K562 (cell line): ENCODE results near the gene ECSIT. TPM values are rescaled to one million over a fixed set of nuclear protein-coding genes. Genes with fewer than 3 reads are reported as not detected.

Experiments
- ATF1 ChIP-seq, 2 experiments: fragments of 450-650 bp in 1 of 2; IDR thresholded peaks; 2 replicates each; pipeline ENCODE4 v1.6.1; 2016; ENCODE audit warnings: missing compliant biosample characterization in 1 of 2, missing genetic modification characterization in 1 of 2
- CC2D1A ChIP-seq: fragments of 450-650 bp; IDR thresholded peaks from 2 replicates; pipeline ENCODE4 v1.6.1; 2017; ENCODE audit warnings: mild to moderate bottlenecking
- FOXM1 ChIP-seq, 2 experiments: fragments of 450-650 bp in 1 of 2; sonication (generic) in 1 of 2; formaldehyde crosslinking in 1 of 2; IDR thresholded peaks; 2 replicates each; pipeline versions ENCODE4 v1.6.1 to v1.9.0; 2017 to 2022; ENCODE audit warnings: low read depth in 2 of 2, mild to moderate bottlenecking in 2 of 2, missing genetic modification reagents in 1 of 2, moderate library complexity in 1 of 2
- GATA2 ChIP-seq: sonication (generic); formaldehyde crosslinking; IDR thresholded peaks from 2 replicates; pipeline ENCODE4 v1.4.0; 2020; ENCODE audit warnings: mild to moderate bottlenecking, missing genetic modification reagents
- GMEB1 ChIP-seq: fragments of 250-450 bp; sonication (Bioruptor Pico); IDR thresholded peaks from 2 replicates; pipeline ENCODE4 v1.4.0; 2020; ENCODE audit warnings: mild to moderate bottlenecking
- HDGF ChIP-seq: fragments of 450-650 bp; IDR thresholded peaks from 2 replicates; pipeline ENCODE4 v1.6.1; 2016
- HNRNPH1 ChIP-seq: fragments of 200-400 bp; formaldehyde crosslinking; optimal IDR thresholded peaks from 2 replicates; pipeline ENCODE3; 2017; ENCODE audit warnings: low read depth, mild to moderate bottlenecking, low read length, moderate library complexity
- HNRNPK ChIP-seq: fragments of 200-400 bp; formaldehyde crosslinking; IDR thresholded peaks from one replicate; pipeline ENCODE4 v1.6.1; 2018; ENCODE audit warnings: mild to moderate bottlenecking, low read depth, low read length; ENCODE audit not compliant: poor library complexity, severe bottlenecking
- KAT2B ChIP-seq: IDR thresholded peaks from one replicate; pipeline ENCODE4 v1.6.1; 2012; ENCODE audit warnings: low read depth, mild to moderate bottlenecking, control low read depth, inconsistent platforms, low read length, moderate library complexity
- POLR2H ChIP-seq: IDR thresholded peaks from 2 replicates; pipeline ENCODE4 v1.6.1; 2016; ENCODE audit warnings: missing genetic modification characterization, low read depth, mild to moderate bottlenecking, control low read depth, missing compliant biosample characterization, moderate library complexity
- POU5F1 ChIP-seq: fragments of 150-350 bp; IDR thresholded peaks from 2 replicates; pipeline ENCODE4 v1.6.1; 2014; ENCODE audit warnings: borderline replicate concordance, low read length, low read depth, mild to moderate bottlenecking; ENCODE audit not compliant: partially characterized antibody
- PRMT5 ChIP-seq: sonication (generic); formaldehyde crosslinking; IDR thresholded peaks from 2 replicates; pipeline ENCODE4 v1.5.0; 2020; ENCODE audit warnings: missing genetic modification reagents
- RBM25 ChIP-seq: fragments of 200-400 bp; formaldehyde crosslinking; IDR thresholded peaks from 2 replicates; pipeline ENCODE4 v1.6.1; 2018; ENCODE audit warnings: low read length, low read depth, moderate library complexity; ENCODE audit not compliant: severe bottlenecking
- SAFB2 ChIP-seq: fragments of 200-400 bp; formaldehyde crosslinking; IDR thresholded peaks from 2 replicates; pipeline ENCODE4 v1.6.1; 2018; ENCODE audit warnings: borderline replicate concordance, low read length, low read depth, moderate library complexity; ENCODE audit not compliant: severe bottlenecking
- SREBF2 ChIP-seq: sonication (generic); formaldehyde crosslinking; IDR thresholded peaks from 2 replicates; pipeline ENCODE4 v1.4.0; 2020; ENCODE audit warnings: mild to moderate bottlenecking, missing genetic modification reagents
- SUPT5H ChIP-seq: fragments of 450-650 bp; IDR thresholded peaks from 2 replicates; pipeline ENCODE4 v1.6.1; 2016
- WHSC1 ChIP-seq: IDR thresholded peaks from one replicate; pipeline ENCODE4 v1.6.1; 2012; ENCODE audit warnings: low read length, control low read depth, inconsistent platforms
- YY1 ChIP-seq, 3 experiments: IDR thresholded peaks; 2 replicates each; pipeline ENCODE4 v1.6.1; 2011; ENCODE audit warnings: low read length in 2 of 3, mild to moderate bottlenecking in 2 of 3, moderate library complexity in 2 of 3, borderline replicate concordance in 1 of 3, control low read depth in 1 of 3, low read depth in 1 of 3; ENCODE audit not compliant: insufficient read depth in 3 of 3, insufficient replicate concordance in 2 of 3, control insufficient read depth in 1 of 3, insufficient read length in 1 of 3; ENCODE audit errors: extremely low read depth in 1 of 3
- ZNF263 ChIP-seq: sonication (generic); formaldehyde crosslinking; IDR thresholded peaks from 2 replicates; pipeline ENCODE4 v1.8.0; 2022; ENCODE audit warnings: mild to moderate bottlenecking, missing genetic modification reagents, borderline replicate concordance
- polyA plus RNA-seq, 8 experiments: library from polyadenylated mRNA; depleted of rRNA in 4 of 8; stranded (reverse) in 5 of 8; unstranded in 3 of 8; fragments of >200 nt; fragmentation: Nextera tagmentation in 2 of 8; fragmentation: Illumina TruSeq in 1 of 8; extraction: Ambion mirVana in 2 of 8; extraction: Trizol in 1 of 8; gene quantifications; 2 replicates each; pipeline versions ENCODE4 v1.2.1 to v1.2.3, GENCODE V29; 2011 to 2014; ENCODE audit warnings: inconsistent platforms in 1 of 8, missing spikeins in 1 of 8
- total RNA-seq, 7 experiments: library from RNA; depleted of rRNA in 6 of 7; stranded (reverse); fragments of >200 nt in 6 of 7; fragmentation: Illumina TruSeq in 2 of 7; extraction: Trizol in 2 of 7; gene quantifications; 2 replicates each; pipeline versions ENCODE4 v1.2.1 to v1.2.3, GENCODE V29; 2011 to 2021; ENCODE audit warnings: low replicate concordance in 1 of 7
- TF ChIP-seq, protein P1 (sequence below): fragments of 450-650 bp; formaldehyde crosslinking; IDR thresholded peaks from 2 replicates; pipeline ENCODE4 v1.4.0; 2022; ENCODE audit warnings: missing genetic modification characterization
- TF ChIP-seq, protein P2 (sequence below): sonication (generic); formaldehyde crosslinking; IDR thresholded peaks from 2 replicates; pipeline ENCODE4 v1.8.0; 2022; ENCODE audit warnings: missing genetic modification reagents, mild to moderate bottlenecking, borderline replicate concordance
- TF ChIP-seq, protein P3 (sequence below): sonication (generic); formaldehyde crosslinking; IDR thresholded peaks from 2 replicates; pipeline ENCODE4 v1.8.1; 2022; ENCODE audit warnings: missing genetic modification reagents

The ECSIT gene
- total and polyA plus RNA-seq, 9 of the 15 experiments (the other 6 are each of a cell fraction or from before 2014, with no cell fraction given), result 1.1 to 82.5 (median 43.9) TPM

DNA sequence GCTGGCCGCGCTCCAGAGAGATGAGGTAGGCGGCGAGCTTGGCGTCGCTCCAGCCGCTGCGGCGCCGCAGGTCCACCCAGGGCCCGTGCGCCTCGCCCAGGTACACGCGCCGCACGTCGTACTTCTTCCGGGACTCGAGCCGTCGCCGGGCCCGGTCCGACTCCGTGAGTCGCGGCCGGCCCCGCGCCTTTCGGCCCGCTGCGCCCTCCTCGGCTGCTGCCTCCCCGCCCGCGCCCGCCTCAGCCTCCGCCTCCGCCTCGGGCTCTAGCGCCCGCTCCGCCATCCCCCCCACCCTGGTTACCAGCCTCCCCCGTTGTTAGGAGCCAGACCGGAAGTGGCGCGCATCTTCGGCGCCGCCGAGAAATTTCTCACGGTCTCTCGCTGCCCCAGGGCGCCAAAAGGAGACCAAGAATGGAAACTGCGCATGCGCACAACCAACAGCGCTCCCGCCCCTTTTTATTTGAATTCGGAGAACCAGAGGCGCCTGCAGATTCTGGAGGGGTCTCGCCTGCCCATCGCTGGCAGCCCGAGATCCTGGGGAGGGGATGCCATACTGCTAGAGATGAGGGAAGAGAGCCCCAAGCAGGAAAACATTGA is 23.3 kb downstream of the ECSIT start, which contains the start of gene ZNF653 (continued):
- TF ChIP-seq, protein P1, sequence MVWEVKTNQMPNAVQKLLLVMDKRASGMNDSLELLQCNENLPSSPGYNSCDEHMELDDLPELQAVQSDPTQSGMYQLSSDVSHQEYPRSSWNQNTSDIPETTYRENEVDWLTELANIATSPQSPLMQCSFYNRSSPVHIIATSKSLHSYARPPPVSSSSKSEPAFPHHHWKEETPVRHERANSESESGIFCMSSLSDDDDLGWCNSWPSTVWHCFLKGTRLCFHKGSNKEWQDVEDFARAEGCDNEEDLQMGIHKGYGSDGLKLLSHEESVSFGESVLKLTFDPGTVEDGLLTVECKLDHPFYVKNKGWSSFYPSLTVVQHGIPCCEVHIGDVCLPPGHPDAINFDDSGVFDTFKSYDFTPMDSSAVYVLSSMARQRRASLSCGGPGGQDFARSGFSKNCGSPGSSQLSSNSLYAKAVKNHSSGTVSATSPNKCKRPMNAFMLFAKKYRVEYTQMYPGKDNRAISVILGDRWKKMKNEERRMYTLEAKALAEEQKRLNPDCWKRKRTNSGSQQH, result no peak
- TF ChIP-seq, protein P2, sequence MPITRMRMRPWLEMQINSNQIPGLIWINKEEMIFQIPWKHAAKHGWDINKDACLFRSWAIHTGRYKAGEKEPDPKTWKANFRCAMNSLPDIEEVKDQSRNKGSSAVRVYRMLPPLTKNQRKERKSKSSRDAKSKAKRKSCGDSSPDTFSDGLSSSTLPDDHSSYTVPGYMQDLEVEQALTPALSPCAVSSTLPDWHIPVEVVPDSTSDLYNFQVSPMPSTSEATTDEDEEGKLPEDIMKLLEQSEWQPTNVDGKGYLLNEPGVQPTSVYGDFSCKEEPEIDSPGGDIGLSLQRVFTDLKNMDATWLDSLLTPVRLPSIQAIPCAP (CRISPR knock-in tag), result no peak
- no peak for TF ChIP-seq CC2D1A
- no peak for TF ChIP-seq WHSC1
- TF ChIP-seq FOXM1 (IDR thresholded peaks at IDR 0.05; ENCODE audit: low read depth), result no peak
- TF ChIP-seq FOXM1 (CRISPR knock-in tag; IDR thresholded peaks at IDR 0.05; ENCODE audit: low read depth), result no peak
- TF ChIP-seq HNRNPH1, result no peak
- TF ChIP-seq KAT2B, result no peak
- TF ChIP-seq GMEB1, result peak; percentile 31; the same call in 1 of the 2 replicates
- no peak for TF ChIP-seq GATA2 (CRISPR knock-in tag)
- peak in 2 of 3 experiments; percentile 44 to 64 for TF ChIP-seq YY1 (IDR thresholded peaks at IDR 0.05; ENCODE audit: borderline replicate concordance in 1 of 3, control insufficient read depth in 1 of 3, extremely low read depth in 1 of 3, insufficient read depth in 3 of 3, insufficient read length in 1 of 3, insufficient replicate concordance in 2 of 3, low read depth in 1 of 3, low read length in 2 of 3)
- TF ChIP-seq, protein P3, sequence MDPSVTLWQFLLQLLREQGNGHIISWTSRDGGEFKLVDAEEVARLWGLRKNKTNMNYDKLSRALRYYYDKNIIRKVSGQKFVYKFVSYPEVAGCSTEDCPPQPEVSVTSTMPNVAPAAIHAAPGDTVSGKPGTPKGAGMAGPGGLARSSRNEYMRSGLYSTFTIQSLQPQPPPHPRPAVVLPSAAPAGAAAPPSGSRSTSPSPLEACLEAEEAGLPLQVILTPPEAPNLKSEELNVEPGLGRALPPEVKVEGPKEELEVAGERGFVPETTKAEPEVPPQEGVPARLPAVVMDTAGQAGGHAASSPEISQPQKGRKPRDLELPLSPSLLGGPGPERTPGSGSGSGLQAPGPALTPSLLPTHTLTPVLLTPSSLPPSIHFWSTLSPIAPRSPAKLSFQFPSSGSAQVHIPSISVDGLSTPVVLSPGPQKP (CRISPR knock-in tag), result no peak
- no peak for TF ChIP-seq PRMT5 (CRISPR knock-in tag)
- no peak; the same call in 1 of the 2 replicates for TF ChIP-seq SUPT5H
- TF ChIP-seq POU5F1, result peak; percentile 62
- no peak for TF ChIP-seq RBM25
- no peak for TF ChIP-seq SAFB2
- TF ChIP-seq SREBF2, result no peak
- TF ChIP-seq POLR2H (tag), result peak; percentile 56; the same call in 1 of the 2 replicates
- TF ChIP-seq HDGF, result no peak
- no peak for TF ChIP-seq HNRNPK
- TF ChIP-seq ATF1 (CRISPR knock-in tag; IDR thresholded peaks at IDR 0.05), result peak; percentile 43; the same call in 1 of the 2 replicates
- peak; percentile 96 for TF ChIP-seq ATF1 (tag; IDR thresholded peaks at IDR 0.05)
- TF ChIP-seq ZNF263 (CRISPR knock-in tag), result peak; percentile 74
